Kidney (tissue), 14 donors: ENCODE results near the gene SOX1. TPM values are rescaled to one million over a fixed set of nuclear protein-coding genes. Genes with fewer than 3 reads are reported as not detected.

ENCODE experiments used
- DNase-seq, 5 donors: peaks; one replicate each; pipeline ENCODE4 v3.0.0-alpha.2; 2013 to 2020
- FAIRE-seq: peaks from 2 replicates; lab custom pipeline; 2012; peaks lifted over from hg19 to GRCh38; lab: Jason Lieb, UNC
- H3K27ac ChIP-seq, 2 donors: one replicate each; pipeline ENCODE4 v1.7.0; 2013; ENCODE audit warnings: low read depth in 2 of 2, low read length in 2 of 2, inconsistent platforms in 1 of 2
- H3K27me3 ChIP-seq: one replicate; pipeline ENCODE4 v1.7.1; 2013; ENCODE audit warnings: low read length, inconsistent platforms; ENCODE audit not compliant: control insufficient read depth, insufficient read depth
- H3K36me3 ChIP-seq, 3 donors: one replicate each; pipeline versions ENCODE4 v1.7.0 to v1.7.1; 2013; ENCODE audit warnings: low read length in 3 of 3, control low read depth in 1 of 3, inconsistent platforms in 1 of 3; ENCODE audit not compliant: insufficient read depth in 3 of 3, control insufficient read depth in 2 of 3
- H3K4me1 ChIP-seq, 3 donors: one replicate each; pipeline versions ENCODE4 v1.7.0 to v1.7.1; 2013; ENCODE audit warnings: low read length in 3 of 3, inconsistent platforms in 1 of 3, low read depth in 1 of 3; ENCODE audit not compliant: control insufficient read depth in 2 of 3, insufficient read depth in 2 of 3
- H3K4me3 ChIP-seq, 3 donors: one replicate each; pipeline versions ENCODE4 v1.7.0 to v1.8.1; 2013; ENCODE audit warnings: low read length in 3 of 3, control low read depth in 1 of 3, inconsistent platforms in 1 of 3
- H3K9ac ChIP-seq, 3 donors: one replicate each; pipeline versions ENCODE4 v1.7.0 to v1.7.1; 2013; ENCODE audit warnings: low read length in 3 of 3, control low read depth in 1 of 3, inconsistent platforms in 1 of 3
- H3K9me3 ChIP-seq, 3 donors: one replicate each; pipeline versions ENCODE4 v1.7.0 to v1.7.1; 2013; ENCODE audit warnings: low read length in 3 of 3, control low read depth in 1 of 3, inconsistent platforms in 1 of 3; ENCODE audit not compliant: control insufficient read depth in 2 of 3, insufficient read depth in 1 of 3
- CTCF ChIP-seq: IDR thresholded peaks from 3 replicates; pipeline ENCODE4 v1.5.1; 2012; ENCODE audit warnings: mild to moderate bottlenecking, moderate library complexity, borderline replicate concordance; ENCODE audit not compliant: insufficient read depth; ENCODE audit errors: extremely low read depth
- intact Hi-C: fragments of 100-400 bp; cut with DNase I; formaldehyde crosslinking; loops from one replicate; pipeline ENCODE4 v1.11.1; 2022
- polyA plus RNA-seq: library from polyadenylated mRNA; stranded (reverse); fragments of 350-450 nt; fragmentation: Illumina TruSeq; extraction: RNeasy Lipid Tissue Mini Kit (QIAGEN cat#74804); gene quantifications from one replicate; pipeline ENCODE4 v1.2.3, GENCODE V29; 2014; ENCODE audit warnings: low read depth, low replicate concordance; ENCODE audit not compliant: insufficient read depth
- total RNA-seq: library from RNA; stranded (reverse); fragmentation: NEBNext Ultra II Directional; extraction: Animal tissue kit (Norgen Biotek cat#: 25700); gene quantifications from one replicate; pipeline ENCODE4 v1.2.1, GENCODE V29; 2021
- donor health status: control.
- donor health status: control.
- donor health status: control.
- donor health status: control.
- donor health status: control.
- donor health status: DM: yes; HTN: yes; CAD: no.
- donor health status: Normal renal cell carcinoma (clear cell type).

The SOX1 gene
- total and polyA plus RNA-seq, 2 donors from 2014 or later, result not detected

DNA sequence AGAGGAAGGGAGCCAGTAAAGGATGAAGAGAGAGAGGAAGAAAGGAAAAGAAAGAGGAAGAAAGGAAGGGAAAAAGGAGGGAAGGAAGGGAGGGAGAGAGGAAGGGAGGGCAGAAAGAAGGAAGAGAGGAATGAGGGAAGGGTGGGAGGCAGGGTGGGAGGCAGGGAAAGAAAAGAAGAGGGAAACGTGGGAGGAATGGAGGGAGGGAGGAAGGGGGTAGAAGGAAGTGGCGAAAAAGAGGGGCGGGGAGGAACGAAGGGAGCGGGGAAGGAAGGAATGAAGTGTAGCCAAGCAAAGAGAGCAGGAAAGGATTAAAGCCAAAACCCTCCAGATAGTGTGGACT lies 53.1 kb downstream of the SOX1 start:
- no peaks in the 10 kb centered on the region for H3K36me3 ChIP-seq
- H3K9ac ChIP-seq, result no peak overlapping the region
- FAIRE-seq (no peak), DNase-seq (no peak)
- TF ChIP-seq CTCF, result no peak
- H3K27me3 ChIP-seq, result peaks cover 2% of the 10 kb centered on the region
- no peaks in the 10 kb centered on the region for H3K9me3 ChIP-seq
- no peak overlapping the region for H3K4me3 ChIP-seq
- intact Hi-C loops, result no loop called here
- H3K27ac ChIP-seq, result no peak overlapping the region
- H3K4me1 ChIP-seq, result no peaks in the 10 kb centered on the region
